Neural cell (in vitro differentiated cells): Measurements from ENCODE around the gene TBX15. TPM values are rescaled to one million over a fixed set of nuclear protein-coding genes. Genes with fewer than 3 reads are reported as not detected.

Experiments used
- H2AFZ ChIP-seq: fragments of 200-600, 300-800 bp; sonication (generic), shearing (Covaris generic); 2 replicates; pipeline ENCODE4 v1.6.0; 2014; ENCODE audit warnings: low read depth, mild to moderate bottlenecking, antibody characterized with exemption, low read length, moderate library complexity
- H3F3A ChIP-seq: fragments of 200-600 bp; shearing (Covaris generic); 2 replicates; pipeline ENCODE4 v1.6.1; 2016; ENCODE audit warnings: mild to moderate bottlenecking, moderate library complexity, mixed read lengths, antibody characterized with exemption, low read length; ENCODE audit not compliant: insufficient read depth, poor library complexity, severe bottlenecking
- H3K27ac ChIP-seq: fragments of 200-600, 300-800 bp; sonication (generic), shearing (Covaris generic); 2 replicates; pipeline ENCODE4 v1.5.1; 2014; ENCODE audit warnings: mild to moderate bottlenecking, low read length, moderate library complexity
- H3K27me3 ChIP-seq: fragments of 300-800, 200-600 bp; sonication (generic), shearing (Covaris generic); 2 replicates; pipeline ENCODE4 v1.6.0; 2014; ENCODE audit warnings: mild to moderate bottlenecking, low read depth, low read length, moderate library complexity; ENCODE audit not compliant: insufficient read depth
- H3K36me3 ChIP-seq: fragments of 300-800, 200-600 bp; sonication (generic), shearing (Covaris generic); 2 replicates; pipeline ENCODE4 v1.5.1; 2014; ENCODE audit warnings: mild to moderate bottlenecking, antibody characterized with exemption, low read length, moderate library complexity; ENCODE audit not compliant: insufficient read depth
- H3K4me2 ChIP-seq: fragments of 300-800, 200-600 bp; sonication (generic), shearing (Covaris generic); 2 replicates; pipeline ENCODE4 v1.6.0; 2014; ENCODE audit warnings: mild to moderate bottlenecking, low read length
- H3K4me3 ChIP-seq: fragments of 300-800, 200-600 bp; sonication (generic), shearing (Covaris generic); 2 replicates; pipeline ENCODE4 v1.5.1; 2014; ENCODE audit warnings: mild to moderate bottlenecking, low read length, moderate library complexity
- H3K79me2 ChIP-seq: fragments of 200-600 bp; shearing (Covaris generic); replicated peaks from 2 replicates; pipeline ENCODE4 v1.6.0; 2014; ENCODE audit warnings: mild to moderate bottlenecking, low read length, moderate library complexity; ENCODE audit not compliant: insufficient read depth
- H3K9ac ChIP-seq: fragments of 300-800, 200-600 bp; sonication (generic), shearing (Covaris generic); 2 replicates; pipeline ENCODE4 v1.6.1; 2016; ENCODE audit warnings: mild to moderate bottlenecking, low read length, mixed read lengths
- H3K9me2 ChIP-seq: fragments of 200-600 bp; shearing (Covaris generic); 2 replicates; pipeline ENCODE4 v1.6.1; 2016; ENCODE audit warnings: mild to moderate bottlenecking, low read length, mixed read lengths; ENCODE audit not compliant: insufficient read depth
- H3K9me3 ChIP-seq: fragments of 200-600, 300-800 bp; sonication (generic), shearing (Covaris generic); 2 replicates; pipeline ENCODE4 v1.6.1; 2016; ENCODE audit warnings: mild to moderate bottlenecking, mixed run types, low read length, moderate library complexity, mixed read lengths
- H4K20me1 ChIP-seq: fragments of 200-600 bp; shearing (Covaris generic); 2 replicates; pipeline ENCODE4 v1.6.1; 2016; ENCODE audit warnings: mild to moderate bottlenecking, mixed run types; ENCODE audit not compliant: insufficient read depth
- EP300 ChIP-seq: fragments of 450-650 bp; conservative IDR thresholded peaks from 2 replicates; pipeline ENCODE4 v1.6.1; 2014; ENCODE audit warnings: antibody characterized with exemption, mild to moderate bottlenecking, moderate library complexity; ENCODE audit not compliant: poor library complexity, severe bottlenecking
- EZH2 ChIP-seq: fragments of 200-600, 300-800 bp; shearing (Covaris generic), sonication (generic); IDR thresholded peaks from 2 replicates; pipeline ENCODE4 v1.6.1; 2014; ENCODE audit warnings: antibody characterized with exemption, low read length, borderline replicate concordance, mild to moderate bottlenecking; ENCODE audit not compliant: insufficient read depth, poor library complexity, severe bottlenecking
- MXI1 ChIP-seq: fragments of 450-650 bp; conservative IDR thresholded peaks from 2 replicates; pipeline ENCODE4 v1.6.1; 2014; ENCODE audit warnings: antibody characterized with exemption, mild to moderate bottlenecking; ENCODE audit not compliant: poor library complexity, severe bottlenecking
- POLR2AphosphoS5 ChIP-seq: IDR thresholded peaks from 2 replicates; pipeline ENCODE4 v1.6.1; 2012
- RAD21 ChIP-seq: fragments of 450-650 bp; conservative IDR thresholded peaks from 2 replicates; pipeline ENCODE4 v1.6.1; 2014; ENCODE audit warnings: antibody characterized with exemption, mild to moderate bottlenecking, moderate library complexity
- SMC3 ChIP-seq: fragments of 450-650 bp; conservative IDR thresholded peaks from 2 replicates; pipeline ENCODE4 v1.6.1; 2014; ENCODE audit warnings: antibody characterized with exemption, mild to moderate bottlenecking, moderate library complexity; ENCODE audit not compliant: poor library complexity
- TAF1 ChIP-seq: IDR thresholded peaks from 2 replicates; pipeline ENCODE4 v1.6.1; 2012; ENCODE audit warnings: low read depth
- polyA plus RNA-seq: library from polyadenylated mRNA; depleted of rRNA; stranded (reverse); fragments of >200 nt; gene quantifications from 2 replicates; pipeline ENCODE4 v1.2.3, GENCODE V29; 2014
- TF ChIP-seq, protein P1 (sequence below): fragments of 450-650 bp; IDR thresholded peaks from 2 replicates; pipeline ENCODE4 v1.5.1; 2014; ENCODE audit warnings: antibody characterized with exemption, mild to moderate bottlenecking, moderate library complexity; ENCODE audit not compliant: poor library complexity, severe bottlenecking
- TF ChIP-seq, protein P2 (sequence below): IDR thresholded peaks from 2 replicates; pipeline ENCODE4 v1.6.1; 2012; ENCODE audit warnings: borderline replicate concordance

TBX15 gene
- polyA plus RNA-seq, 1 donor from 2014 or later, result 0.10 TPM

DNA sequence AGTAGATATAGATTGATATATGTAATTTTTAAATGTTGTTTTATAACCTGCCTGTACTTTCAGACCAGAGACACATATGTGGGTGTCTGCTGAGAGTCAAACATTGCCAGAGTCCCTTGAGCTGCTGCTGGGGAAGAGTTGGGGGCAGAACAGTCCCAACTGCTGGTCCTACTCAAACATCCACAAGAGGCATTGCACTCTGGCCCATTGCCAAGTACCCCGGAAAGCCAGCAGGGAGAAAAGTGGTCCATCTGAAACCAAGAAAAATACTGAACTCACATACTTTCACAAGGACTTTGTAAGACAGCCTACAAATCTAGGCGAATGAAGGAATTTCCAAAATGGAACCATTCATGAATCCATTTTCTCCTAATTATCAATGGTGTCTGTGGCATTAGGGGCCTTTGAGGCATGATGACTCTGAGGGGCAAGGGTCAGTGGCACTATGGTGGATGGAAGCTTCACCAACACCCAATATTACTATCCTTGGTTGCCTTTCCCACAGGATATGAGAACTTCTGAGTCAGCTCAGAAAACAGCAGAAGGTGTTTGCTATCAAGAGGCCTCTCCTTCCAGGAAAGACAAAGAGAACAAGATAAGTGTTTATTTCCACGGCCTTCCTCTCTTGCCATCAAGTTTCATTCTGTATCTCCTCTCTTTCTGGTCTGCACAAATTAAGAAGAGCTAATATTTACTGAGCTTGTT is 7.3 kb upstream of the TBX15 start:
- Histone ChIP-seq H3K27me3 (peaks cover 99% of the 10 kb centered on the region), H4K20me1 (no peaks in the 10 kb centered on the region), H3K9me2 (no peaks in the 10 kb centered on the region), H2AFZ (no peak overlapping the region), H3K4me2 (no peak overlapping the region), H3K36me3 (no peaks in the 10 kb centered on the region), H3K4me3 (no peak overlapping the region), H3K27ac (no peak overlapping the region), H3K9me3 (no peaks in the 10 kb centered on the region), H3K79me2 (no peaks in the 10 kb centered on the region), H3F3A (no peaks in the 10 kb centered on the region), H3K9ac (no peak overlapping the region)
- TF ChIP-seq SMC3 (no peak), MXI1 (no peak), TAF1 (no peak), EZH2 (no peak), EP300 (no peak), POLR2AphosphoS5 (no peak), RAD21 (no peak)
- TF ChIP-seq, protein P1, sequence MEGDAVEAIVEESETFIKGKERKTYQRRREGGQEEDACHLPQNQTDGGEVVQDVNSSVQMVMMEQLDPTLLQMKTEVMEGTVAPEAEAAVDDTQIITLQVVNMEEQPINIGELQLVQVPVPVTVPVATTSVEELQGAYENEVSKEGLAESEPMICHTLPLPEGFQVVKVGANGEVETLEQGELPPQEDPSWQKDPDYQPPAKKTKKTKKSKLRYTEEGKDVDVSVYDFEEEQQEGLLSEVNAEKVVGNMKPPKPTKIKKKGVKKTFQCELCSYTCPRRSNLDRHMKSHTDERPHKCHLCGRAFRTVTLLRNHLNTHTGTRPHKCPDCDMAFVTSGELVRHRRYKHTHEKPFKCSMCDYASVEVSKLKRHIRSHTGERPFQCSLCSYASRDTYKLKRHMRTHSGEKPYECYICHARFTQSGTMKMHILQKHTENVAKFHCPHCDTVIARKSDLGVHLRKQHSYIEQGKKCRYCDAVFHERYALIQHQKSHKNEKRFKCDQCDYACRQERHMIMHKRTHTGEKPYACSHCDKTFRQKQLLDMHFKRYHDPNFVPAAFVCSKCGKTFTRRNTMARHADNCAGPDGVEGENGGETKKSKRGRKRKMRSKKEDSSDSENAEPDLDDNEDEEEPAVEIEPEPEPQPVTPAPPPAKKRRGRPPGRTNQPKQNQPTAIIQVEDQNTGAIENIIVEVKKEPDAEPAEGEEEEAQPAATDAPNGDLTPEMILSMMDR, result no peak
- TF ChIP-seq, protein P2, sequence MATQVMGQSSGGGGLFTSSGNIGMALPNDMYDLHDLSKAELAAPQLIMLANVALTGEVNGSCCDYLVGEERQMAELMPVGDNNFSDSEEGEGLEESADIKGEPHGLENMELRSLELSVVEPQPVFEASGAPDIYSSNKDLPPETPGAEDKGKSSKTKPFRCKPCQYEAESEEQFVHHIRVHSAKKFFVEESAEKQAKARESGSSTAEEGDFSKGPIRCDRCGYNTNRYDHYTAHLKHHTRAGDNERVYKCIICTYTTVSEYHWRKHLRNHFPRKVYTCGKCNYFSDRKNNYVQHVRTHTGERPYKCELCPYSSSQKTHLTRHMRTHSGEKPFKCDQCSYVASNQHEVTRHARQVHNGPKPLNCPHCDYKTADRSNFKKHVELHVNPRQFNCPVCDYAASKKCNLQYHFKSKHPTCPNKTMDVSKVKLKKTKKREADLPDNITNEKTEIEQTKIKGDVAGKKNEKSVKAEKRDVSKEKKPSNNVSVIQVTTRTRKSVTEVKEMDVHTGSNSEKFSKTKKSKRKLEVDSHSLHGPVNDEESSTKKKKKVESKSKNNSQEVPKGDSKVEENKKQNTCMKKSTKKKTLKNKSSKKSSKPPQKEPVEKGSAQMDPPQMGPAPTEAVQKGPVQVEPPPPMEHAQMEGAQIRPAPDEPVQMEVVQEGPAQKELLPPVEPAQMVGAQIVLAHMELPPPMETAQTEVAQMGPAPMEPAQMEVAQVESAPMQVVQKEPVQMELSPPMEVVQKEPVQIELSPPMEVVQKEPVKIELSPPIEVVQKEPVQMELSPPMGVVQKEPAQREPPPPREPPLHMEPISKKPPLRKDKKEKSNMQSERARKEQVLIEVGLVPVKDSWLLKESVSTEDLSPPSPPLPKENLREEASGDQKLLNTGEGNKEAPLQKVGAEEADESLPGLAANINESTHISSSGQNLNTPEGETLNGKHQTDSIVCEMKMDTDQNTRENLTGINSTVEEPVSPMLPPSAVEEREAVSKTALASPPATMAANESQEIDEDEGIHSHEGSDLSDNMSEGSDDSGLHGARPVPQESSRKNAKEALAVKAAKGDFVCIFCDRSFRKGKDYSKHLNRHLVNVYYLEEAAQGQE, result no peak

DNA sequence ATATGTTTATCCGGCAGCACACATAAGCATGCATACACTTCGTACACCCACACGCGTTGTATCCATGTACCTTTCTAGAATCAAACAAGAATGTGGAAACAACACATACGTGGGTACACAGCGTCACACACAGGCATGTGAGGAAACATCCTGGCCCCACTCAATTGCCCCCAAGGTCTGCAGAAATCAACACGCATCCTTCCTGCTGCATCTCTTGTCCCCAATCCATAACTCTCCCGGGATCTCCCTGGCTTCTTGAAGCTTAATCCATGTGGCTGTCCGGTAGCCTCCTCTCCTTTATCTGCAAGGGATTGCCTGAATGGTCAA is 5.5 kb upstream of the TBX15 start:
- H3K9me2 ChIP-seq, result no peaks in the 10 kb centered on the region
- H3K9ac ChIP-seq, result no peak overlapping the region
- no peaks in the 10 kb centered on the region for H3F3A ChIP-seq
- peaks cover 99% of the 10 kb centered on the region for H3K27me3 ChIP-seq
- no peak overlapping the region for H2AFZ ChIP-seq
- H3K27ac ChIP-seq, result no peak overlapping the region
- TF ChIP-seq EP300 (no peak), MXI1 (no peak), POLR2AphosphoS5 (no peak), EZH2 (no peak), RAD21 (no peak), TAF1 (no peak), SMC3 (no peak)
- TF ChIP-seq, protein P1, result no peak
- TF ChIP-seq, protein P2, result no peak
- H3K9me3 ChIP-seq, result no peaks in the 10 kb centered on the region
- no peaks in the 10 kb centered on the region for H3K36me3 ChIP-seq
- no peak overlapping the region for H3K4me2 ChIP-seq
- H3K4me3 ChIP-seq, result no peak overlapping the region
- H4K20me1 ChIP-seq, result no peaks in the 10 kb centered on the region
- no peaks in the 10 kb centered on the region for H3K79me2 ChIP-seq
